GM21367 (cell line): ENCODE results near the gene TFDP2.
"Not testable (repeated sequence)": the region's sequence is repeated elsewhere in the genome, so short reads cannot be mapped to it uniquely, and the experiment has no call there.

ENCODE experiments used
- ATAC-seq: cut with Tn5 transposase; IDR thresholded peaks from one replicate; pipeline ENCODE4 v1.9.1; 2021; ENCODE audit not compliant: unreplicated experiment

TFDP2 gene

DNA sequence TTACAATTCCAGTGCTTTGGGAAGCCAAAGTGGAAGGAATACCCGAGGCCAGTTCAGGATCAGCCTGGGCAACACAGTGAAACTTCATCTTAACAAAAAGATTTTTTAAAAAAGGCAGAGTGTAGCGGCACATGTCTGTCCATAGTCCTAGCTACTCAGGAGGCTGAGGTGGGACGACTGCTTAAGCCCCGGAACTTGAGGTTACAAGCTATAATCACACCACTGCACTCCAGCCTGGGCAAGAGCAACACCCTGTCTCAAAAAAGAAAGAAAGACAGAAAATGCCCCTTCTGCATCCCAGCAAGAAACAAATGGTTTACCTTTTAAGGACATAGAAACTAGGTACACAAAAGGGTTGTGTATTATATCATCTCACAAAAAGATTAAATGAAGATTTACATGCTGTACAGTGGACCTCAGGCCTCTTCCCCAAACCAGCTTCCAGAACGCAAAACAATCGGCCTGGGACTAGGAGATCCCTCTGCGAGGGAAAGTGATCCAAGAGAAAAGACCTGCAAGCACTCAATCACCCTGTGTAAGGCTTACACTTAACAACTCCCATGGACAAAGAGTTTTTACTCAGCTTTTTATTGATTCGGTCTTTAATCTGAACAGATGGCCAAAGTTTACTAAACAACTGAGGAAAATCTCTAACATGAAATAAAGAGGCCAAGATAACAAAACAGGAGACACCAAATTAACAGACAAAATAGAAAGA is 21.2 kb downstream of the TFDP2 start:
- ATAC-seq = no peak

DNA sequence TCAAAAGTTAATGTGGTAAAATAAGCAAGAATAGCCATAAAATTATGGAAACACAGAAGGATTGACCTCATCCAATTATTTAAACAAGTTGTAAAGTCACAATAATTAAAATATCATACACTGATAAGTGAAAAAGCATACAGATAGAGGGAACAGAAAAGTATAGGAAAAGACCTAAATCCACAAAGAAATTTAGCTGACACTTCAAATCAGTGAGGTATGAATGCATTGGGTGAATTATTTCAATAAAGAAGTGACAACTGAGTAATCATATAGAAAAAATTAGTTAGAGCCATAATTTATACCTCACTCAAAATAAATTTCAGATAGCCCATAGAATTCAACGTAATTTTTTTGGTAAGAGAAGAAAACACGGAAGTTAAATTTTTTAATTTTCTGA is 25.1 kb downstream of the TFDP2 start:
- no peak for ATAC-seq

DNA sequence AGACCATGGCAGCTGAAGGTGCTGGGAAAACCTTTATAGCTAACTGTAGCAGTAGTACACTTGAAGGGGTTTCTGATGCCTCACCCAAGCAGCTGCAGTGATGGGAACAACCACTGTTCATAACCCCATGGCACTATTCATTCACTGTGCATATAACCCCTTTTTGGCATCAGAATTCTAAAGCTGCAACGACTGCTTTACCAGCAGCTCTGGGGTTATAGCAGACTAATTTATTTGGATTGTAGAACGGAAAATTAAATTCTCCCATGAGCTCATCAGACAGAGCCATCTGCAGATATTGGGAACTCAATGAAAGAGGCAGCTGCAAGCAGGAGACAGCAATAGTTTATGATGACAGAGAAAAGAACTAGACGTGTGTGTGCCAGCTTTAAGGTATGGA is 28.6 kb downstream of the TFDP2 start:
- ATAC-seq = no peak

DNA sequence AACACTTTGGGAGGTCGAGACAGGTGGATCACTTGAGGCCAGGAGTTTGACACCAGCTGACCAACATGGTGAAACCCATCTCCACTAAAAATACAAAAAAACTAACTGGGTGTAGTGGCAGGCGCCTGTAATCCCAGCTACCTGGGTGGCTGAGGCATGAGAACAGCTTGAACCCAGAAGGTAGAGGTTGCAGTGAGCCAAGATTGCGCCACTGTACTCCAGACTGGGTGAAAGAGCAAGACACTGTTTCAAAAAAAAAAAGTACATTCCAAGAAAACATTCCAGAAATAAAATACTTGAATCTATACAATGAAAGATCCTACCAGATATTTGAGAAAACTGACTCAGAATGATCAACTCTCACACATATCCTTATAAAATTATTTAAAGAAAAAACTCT is 30.4 kb downstream of the TFDP2 start:
- no peak for ATAC-seq

DNA sequence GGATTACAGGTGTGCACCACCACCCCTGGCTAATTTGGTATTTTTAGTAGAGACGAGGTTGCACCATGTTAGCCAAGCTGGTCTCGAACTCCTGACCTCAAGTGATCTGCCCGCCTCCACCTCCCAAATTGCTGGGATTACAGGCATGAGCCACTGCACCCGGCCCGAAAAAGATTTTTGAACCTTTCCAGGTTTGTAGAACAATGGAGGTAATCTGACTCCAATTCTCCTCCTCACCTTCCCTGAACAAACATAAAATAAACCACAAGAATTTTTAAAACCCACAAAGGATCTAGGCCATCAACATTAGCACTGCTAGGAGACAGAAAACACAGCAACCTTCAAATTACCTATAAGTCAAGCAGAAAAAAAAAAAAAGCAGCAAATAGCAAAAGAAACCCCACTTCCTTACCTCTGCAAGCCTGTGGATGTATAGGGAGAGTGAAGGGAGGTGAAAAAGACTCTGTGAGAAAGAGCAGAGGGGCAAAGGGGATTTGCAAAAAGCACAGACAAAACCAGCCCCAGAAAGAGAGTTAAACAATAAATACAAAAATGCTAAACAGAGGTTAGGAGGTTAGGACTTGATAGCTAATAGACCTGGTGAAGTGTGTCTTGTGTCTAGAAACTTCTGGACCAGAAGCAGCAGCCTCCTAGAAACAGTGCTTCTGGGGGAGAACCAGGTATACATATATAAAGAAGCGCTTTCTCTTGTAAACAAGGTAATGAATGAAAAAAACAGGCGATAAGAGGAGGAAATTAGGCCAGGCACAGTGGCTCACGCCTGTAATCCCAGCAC is 32.1 kb downstream of the TFDP2 start:
- no peak for ATAC-seq

DNA sequence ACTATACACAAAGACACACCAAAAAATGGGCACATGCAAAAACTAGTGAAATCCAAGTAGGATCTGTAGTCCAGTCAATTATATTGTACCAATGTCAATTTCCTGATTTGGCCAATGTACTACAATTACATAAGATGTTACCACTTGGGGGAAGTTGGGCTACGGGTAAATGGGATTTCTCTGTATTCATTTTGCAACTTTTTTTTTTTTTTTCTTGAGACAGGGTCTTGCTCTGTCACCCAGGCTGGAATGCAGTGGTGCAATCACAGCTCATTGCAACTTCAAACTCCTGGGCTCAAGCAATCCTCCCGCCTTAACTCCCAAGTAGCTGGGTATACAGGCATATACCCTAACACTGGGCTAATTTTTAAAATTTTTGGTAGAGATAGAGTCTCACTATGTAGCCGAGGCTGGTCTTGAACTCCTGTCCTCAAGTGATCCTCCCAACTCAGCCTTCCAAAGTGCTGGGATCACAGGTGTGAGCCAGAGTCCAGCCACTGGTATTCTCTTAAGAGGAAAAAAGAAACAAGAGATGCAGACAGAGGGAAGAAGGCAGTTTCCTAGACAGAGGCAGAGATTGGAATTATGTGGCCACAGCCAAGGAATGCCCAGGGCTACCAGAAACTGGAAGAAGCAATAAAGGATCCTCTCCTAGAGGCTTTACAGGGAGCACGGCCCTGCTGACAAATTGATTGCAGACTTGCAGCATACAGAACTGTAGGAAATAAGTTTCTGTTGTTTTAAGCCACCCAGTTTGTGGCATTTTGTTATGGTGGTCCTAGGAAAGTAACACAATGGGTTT is 33.3 kb downstream of the TFDP2 start:
- ATAC-seq = no peak

DNA sequence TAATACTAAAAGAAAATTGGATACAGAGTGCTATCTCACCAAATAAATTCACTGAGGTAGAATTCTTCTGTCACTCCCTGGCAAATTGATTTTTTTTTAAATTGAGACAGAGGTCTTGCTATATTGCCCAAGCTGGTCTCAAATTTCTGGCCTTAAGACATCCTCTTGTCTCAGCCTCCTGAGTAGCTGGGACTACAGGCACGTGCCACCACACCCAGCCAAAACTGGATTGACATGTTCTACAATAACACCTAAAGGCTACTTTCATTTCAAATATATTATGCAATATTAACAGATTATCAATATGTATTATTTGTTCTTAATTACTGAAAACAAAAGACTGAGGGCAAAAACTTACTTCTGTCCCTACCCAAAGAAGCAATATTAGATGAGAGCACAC is 36.7 kb downstream of the TFDP2 start:
- ATAC-seq = no peak

DNA sequence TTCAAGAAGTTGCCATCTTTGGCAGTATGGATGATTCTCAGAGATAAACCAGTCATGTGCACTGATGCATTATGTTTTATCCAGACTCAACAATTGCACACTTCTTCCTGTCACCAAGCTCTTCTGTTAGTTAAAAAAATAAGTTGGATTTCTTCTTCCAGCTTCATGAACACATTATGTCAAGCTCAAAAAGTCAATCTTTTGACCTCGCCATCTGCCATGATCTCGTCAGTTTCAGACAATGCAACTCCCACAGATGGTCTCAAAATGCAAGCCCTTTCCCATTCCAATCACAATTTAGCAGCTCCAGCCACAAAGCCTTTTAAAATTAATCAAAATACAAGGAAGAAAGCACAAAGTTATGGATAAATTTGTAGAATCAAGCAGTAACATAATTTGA is 42.8 kb downstream of the TFDP2 start:
- no peak for ATAC-seq

DNA sequence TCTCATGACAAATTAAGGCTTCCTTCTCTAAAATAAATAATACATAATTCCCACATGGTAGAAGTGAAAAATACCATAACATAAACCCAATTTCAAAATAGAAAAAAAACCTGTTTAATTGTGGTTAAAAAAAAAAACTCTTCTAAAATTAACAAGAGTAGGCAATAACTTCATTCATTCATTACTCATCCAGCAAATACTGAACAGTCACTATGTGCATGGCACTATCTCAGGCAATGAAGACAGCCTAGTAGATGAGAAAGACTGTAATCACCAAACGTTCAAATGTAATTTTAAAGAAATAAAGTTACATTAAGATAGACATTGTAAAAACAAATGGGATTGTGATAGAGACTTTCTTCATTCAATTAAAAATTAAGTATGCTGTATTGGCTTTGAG is 43.4 kb downstream of the TFDP2 start:
- no peak for ATAC-seq

DNA sequence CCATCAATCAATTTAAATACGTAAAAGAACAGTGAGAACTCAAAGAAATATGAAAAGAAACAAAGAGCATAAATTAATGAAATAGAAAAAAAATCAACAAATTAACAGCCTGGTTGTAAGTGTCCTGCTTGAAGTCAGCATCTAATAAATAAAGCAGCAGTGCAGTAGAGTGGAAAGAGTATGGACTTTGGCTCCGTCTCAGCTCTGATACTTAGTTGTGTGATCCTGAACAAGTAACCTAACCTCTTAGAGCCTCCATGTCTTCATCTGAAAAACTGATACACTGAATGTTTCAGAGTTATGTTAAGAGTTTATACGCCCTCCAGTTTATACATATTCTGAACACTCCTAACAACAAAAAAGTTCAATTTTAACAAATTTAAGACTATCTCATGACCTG is 44.6 kb downstream of the TFDP2 start:
- no peak for ATAC-seq

DNA sequence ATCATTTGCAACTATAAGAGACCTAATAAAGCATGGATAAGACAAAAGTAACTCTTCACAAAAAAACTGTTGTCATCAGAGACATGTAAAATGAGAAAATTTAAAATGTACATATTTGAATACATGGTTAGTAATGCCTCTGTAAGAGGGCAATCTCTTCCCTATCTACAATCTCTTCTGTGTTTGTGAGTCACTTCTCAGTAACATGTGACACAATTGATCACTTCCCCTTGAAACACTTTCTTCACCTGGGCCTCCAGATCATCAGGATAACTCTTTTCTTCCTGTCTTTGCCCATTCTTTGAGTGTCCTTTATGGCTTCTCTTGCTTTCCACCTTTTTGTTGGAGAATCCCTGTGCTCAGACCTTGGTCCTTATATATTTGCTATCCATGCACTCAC is 50.4 kb downstream of the TFDP2 start:
- ATAC-seq = no peak

DNA sequence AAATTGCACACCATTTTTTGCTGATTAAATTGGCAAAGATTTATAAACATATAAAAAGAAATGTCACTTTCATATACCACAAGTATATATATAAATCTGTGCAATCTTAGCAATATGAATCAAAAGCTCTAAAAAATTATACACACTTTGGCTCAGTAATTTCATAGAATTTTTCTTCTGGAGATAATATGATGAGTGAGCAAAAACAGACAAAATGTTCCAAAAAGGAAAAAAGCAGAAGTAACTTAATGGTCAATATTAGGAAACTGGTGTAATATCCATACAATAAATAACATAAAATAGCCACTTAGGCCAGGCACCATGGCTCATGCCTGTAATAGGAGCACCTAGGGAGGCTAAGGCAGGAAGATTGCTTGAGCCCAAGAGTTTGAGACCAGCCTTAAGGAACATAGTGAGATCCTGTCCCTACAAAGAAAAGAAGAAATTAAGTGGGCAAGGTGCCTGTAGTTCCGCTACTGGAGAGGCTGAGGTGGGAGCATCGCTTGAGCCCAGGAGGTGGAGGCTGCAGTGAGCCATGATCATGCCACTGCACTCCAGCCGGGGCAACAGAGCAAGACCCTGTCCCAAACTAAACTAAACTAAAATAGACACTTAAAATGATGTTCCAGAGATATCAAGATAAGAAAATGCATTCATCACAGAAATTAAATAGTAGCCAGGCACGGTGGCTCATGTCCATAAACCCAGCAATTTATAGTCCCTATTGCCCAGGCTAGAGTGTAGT is 52.1 kb downstream of the TFDP2 start:
- ATAC-seq = no peak

DNA sequence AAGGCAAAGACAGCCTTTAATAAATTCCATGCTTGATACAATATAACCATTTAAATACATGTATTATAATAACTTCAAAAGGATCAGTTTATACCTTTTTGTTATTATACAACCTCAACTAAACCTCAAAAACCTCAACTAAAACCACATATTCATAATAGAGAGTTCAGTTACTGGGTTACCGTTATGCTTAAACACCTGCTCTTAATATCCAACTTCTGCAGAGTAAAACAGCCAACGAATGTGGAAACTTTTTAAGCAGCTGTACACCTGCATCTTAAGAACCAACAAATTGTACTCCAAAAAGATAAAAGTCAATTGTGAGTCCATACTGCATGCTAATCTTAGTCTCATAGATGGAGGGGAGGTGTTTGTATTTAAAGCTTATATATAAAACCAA is 53.5 kb downstream of the TFDP2 start:
- ATAC-seq = no peak

DNA sequence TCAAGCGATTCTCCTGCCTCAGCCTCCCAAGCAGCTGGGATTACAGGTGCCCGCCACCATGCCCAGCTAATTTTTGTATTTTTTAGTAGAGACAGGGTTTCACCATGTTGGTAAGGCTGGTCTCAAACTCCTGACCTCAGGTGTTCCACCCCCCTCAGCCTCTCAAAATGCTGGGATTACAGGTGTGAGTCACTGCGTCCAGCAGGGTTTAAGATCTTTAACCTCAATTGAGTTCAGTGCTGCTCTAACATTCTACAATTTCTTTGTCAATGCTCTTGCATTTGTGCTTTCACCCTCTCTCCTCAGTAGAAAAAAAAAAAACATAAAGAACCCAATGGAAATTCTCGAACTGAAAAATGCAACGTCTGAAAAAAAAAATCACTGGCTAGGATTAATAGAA is 60.4 kb downstream of the TFDP2 start:
- not testable (repeated sequence) for ATAC-seq

DNA sequence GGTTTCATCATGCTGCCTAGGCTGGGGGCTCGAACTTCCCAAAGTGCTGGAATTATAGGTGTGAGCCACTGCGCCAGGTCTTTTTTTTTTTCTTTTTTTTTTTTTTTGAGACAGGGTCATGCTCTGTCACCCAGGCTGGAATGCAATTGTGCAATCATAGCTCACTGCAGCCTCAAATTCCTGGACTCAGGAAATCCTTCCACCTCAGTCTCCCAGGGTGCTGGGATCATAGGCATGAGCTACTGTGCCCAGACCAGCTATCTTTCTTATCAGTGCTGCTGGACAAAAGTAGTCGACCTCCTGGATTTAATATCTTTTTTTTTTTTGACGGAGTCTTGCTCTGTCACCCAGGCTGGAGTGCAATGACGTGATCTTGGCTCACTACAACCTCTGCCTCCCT is 60.8 kb downstream of the TFDP2 start:
- ATAC-seq = no peak

DNA sequence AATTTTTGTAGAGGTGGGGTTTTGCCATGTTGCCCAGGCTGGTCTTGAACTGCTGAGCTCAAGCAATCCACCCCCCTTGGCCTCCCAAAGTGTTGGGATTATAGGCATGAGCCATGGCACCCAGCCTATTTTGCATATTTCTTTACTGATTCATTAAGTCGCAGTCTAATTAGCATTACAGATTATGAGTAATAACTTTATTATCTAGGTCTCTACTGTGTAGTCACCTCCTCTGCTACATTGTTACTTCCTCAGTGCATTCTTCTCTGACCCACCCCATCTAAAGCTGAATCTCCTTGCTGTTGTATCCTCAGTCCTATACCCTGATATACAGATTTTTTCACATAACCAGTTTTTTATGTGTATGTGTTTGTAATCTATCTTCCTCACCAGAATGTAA is 61.7 kb downstream of the TFDP2 start:
- ATAC-seq = no peak

DNA sequence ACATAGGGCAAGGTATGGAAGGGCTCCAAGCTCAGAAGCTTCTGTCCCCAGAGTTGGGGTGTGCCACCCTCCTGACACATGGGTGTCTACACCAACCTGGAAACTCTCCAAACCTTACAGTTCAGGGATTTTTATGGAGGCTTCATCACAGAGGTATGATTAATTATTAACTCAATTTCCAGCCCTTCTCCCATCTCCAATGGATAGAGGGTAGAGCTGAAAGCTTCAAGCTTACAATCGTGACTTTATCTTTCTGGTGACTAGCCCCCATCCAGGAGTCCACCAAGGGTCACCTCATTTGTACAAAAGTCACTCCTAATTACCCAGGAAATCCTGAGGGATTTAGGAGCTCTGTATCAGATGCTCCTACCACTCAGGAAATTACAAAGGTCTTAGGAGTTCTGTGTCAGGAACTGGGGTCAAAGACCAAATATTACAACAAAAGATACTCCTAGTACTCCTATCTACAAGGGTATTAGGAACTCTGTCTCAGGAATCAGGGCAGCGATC is 62.7 kb downstream of the TFDP2 start:
- no peak for ATAC-seq

DNA sequence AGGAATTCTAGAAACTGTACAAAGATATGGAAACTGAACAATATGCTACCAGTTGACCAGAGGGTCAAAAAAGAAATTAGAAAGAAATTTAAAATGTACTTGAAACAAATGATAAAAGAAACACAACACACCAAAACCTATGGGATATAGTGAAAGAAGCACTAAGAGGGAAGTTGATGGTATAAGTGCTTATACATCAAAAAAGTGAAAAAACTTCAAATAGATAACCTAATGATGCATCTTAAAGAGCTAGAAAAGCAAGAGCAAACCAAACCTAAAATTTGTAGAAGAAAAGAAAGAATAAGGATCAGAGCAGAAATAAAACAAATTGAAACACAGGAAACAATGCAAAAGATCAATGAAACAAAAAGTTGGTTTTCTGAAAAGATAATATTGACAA is 68.2 kb downstream of the TFDP2 start:
- ATAC-seq = no peak

DNA sequence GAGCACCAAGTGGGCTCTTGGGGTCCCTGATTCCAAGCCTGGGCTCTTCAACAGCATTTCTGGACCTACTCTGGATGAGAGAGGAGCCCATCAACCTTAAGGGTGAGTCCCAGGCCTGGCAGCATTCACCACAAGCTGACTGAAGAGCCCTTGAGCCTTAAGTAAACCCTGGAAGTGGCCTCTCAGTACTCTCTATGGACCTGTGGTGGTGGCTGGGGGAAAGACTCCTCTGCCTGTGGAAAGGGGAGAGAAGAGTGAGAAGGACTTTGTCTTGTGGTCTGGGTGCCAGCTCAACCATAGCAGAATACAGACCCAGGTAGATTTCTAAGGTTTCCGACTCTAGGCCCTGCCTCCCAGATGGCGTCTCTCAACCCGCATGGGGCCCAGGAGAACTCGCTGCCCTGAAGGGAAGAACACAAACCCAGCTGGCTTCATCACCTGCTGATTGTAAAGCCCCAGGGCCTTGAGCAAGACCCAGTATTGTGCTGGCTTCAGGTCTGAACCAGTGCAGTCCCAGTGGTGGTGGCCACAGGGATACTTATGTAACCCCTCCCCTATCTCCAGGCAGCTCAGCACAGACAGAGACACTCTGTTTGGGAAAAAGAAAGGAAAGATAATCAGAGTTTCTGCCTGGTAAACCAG is 71.4 kb downstream of the TFDP2 start:
- no peak for ATAC-seq

DNA sequence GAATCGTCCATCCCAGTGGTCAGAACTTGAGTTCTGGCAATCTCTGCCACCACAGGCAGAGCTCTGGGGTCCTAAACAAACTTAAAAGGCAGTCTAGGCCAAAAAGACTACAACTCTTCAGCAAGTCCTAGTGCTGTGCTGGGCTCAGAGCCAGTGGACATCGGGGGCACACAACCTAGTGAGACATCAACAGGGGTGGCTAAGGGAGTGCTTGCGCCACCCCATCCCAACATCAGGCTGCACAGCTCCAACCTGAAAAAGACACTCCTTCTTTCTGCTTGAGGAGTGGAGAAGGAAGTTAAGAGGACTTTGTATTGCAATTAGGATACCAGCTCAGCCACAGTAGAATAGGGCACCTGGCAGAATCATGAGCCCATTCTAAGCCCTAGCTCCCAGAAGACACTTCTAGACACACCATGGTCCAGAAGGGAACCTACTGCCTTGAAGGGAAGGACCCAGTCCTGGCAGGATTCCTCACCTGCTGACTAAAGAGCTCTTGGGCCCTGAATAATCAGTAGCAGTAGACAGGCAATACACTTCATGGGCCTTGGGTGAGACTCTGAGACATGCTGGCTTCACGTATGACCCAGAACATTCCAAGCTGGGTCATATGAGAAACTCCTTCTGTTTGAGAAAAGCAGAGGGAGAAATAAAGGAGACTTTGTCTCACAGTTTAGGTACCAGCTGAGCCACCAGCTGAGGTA is 72.0 kb downstream of the TFDP2 start:
- ATAC-seq = no peak
